HG02571 (cell line): Measurements from ENCODE around the gene RANBP6.
A peak's percentile ranks its signal among the peaks of the same experiment; 100 is the strongest.

Source experiments
- ATAC-seq: cut with Tn5 transposase; IDR thresholded peaks from one replicate; pipeline ENCODE4 v1.9.1; 2021; ENCODE audit warnings: mild to moderate bottlenecking, moderate library complexity; ENCODE audit not compliant: unreplicated experiment

RANBP6 gene

DNA sequence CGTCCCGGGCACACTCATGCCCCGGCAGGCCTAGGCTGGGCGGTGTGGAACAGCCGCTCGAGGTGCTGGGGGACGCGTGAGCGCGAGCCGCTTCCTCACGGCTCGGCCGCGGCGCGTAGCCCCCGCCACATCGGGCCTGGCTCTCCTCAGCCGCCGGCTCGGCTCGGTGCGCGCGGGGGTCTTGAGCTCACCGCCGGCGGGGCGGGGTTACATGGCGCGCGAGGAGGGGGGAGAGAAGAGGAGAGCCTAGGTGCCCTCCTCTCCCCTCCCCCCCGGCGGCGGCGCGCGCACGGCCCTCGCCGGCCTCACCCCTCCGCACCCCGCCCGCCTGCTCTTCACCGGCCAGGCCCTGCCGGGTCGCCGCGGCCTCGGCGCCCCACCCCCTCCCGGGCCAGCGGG lies 7.7 kb downstream of the RANBP6 start:
- ATAC-seq: peak; percentile 41

DNA sequence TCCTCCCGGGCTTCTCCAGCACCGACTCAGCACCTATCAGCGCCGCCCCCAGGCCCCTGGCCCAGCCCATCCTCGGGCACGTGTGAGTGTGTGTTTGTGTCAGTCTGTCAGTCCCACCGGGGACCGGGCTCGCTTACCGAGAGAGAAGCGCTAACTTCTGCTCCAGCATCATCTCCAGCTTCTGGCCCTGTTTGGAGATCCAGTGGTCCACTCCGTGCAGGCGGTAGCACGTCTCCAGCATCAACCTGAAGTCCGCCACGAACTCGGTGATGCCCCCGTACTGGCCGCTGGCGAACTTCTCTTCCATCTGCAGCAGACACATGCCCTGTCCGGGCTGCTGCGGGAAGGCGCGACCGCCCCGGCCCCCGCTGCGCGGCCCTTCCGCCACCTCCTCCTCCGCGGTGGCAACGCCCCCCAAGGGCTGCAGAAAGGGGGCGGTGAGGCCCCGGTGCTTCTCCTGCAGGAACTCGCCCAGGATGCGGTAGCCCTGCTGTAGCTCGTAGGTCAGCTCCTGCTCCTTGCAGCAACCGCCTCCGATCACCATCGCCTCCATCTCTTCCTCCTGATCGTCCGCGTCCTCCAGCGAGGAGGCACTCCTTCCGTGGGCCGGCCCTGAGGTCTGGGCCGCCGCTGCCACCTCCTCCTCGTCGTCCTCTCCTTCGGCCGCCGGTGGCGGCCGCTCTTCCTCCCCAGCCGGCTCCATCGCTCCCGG lies 8.2 kb downstream of the RANBP6 start:
- peak; percentile 72 for ATAC-seq

DNA sequence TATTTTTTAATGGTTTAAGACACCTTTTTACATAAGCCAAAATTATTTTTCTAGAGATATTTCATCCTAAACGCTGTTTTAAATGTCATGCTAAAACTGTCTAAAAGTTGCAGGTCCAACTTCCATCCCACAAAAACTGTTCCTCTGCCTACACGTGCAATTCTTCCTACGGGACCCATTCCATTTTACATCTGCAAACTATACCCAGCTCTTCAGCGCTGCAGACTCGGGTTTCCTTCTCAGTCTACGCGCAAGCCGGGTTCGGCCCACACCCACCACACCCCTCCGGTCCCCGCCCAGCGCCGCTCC lies 8.7 kb downstream of the RANBP6 start:
- no peak for ATAC-seq

DNA sequence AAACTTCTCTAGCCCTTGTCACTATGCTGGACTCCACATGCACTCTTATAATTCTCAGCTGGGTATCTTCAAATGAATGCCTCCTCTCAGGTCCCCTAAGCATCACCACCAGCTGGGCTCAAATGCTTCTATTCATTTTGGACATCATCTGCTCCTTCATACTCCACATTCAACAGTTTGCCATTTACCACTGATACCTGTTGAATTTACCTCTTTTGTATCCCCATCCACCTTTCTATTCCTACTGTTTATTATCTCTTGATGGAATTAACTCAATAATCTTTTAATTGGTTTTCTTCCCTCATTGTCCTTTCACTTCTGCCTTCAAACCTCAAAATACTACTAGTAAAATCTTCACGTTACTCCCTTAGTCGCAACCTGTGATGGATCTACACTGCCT lies 14.5 kb downstream of the RANBP6 start:
- ATAC-seq: no peak

DNA sequence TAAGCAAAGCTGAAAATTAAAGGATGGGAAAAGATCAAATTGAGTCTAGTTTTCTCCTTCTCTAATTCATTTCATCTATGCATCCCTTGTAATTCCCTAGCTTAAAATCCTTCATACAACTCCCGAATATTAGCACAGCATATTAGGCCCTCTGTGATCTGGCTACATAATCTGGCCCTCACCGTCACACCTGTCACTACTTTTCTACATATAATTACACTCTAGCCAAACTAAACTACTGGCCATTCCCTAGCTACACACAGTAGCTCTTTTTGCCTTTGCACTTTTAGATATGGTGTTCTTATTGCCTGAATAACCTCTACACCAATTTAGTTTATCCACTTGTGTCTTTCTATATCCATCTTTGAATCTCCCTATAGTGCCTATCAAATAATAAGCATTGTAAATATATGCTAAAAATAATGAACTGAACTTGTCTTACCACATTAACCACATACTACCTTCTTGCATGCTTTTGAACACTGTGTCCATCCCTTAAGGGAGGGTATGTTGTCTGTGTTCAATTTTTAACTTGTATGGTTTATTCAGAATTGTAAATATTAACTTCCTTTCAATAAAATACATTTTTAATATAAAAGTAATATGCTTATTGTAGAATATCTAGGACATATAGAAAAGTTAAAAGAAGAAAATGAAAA lies 15.9 kb downstream of the RANBP6 start:
- no peak for ATAC-seq

DNA sequence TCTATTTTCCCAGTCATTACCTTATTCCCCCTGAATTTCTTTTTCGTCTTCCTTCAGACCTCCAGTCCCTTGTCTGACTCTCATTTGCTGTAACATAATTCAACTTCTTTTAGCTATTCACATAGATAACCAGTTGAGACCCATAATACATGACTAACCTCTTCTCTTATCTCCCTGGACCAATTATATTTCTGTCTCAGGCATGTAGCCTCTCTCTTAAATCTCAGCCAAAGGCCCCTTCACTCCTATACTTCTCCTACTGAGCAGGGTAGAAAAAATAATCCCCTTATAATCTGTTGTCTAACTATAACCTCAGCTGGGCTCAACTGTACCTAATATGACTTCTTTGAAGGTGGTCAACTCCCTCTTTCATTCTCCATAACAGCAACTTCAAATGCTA lies 20.9 kb downstream of the RANBP6 start:
- no peak for ATAC-seq

DNA sequence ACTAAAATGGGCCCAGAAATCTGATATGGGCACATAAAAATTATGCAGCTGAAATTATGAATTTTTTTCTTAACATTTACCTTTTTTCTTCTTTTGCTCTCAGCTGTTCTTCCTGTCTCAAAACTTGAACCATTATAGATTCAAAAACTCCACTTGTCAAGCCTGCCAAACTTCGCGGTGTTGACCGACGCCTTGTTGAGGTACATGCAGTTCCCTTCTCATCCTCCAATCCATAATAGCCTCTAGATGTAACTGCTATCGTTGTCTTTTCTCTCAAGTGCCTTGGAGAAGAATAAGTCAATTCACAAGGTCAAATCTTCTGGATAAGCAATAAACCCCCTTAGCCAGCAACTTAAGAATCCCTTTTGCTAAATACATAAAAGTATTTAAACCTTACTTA lies 27.2 kb downstream of the RANBP6 start:
- no peak for ATAC-seq

DNA sequence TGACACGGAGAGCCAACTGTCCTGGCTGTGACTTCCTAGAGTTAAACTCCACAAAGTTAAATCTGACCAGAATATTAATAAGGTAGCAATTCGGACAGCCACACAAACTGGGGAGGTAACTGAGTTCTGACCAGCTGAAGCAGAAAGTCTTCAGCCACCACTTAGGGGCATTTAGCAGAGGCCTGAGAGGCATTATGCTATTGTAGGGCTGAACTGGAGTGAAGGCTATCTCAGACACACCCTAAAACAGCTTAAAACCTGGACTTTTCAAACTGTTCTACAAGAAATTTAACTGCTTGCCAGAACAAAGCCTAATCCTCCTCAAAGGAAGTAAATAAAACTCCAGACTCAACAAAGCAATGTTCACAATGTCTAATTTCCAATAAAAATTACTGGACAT lies 32.4 kb downstream of the RANBP6 start:
- no peak for ATAC-seq

DNA sequence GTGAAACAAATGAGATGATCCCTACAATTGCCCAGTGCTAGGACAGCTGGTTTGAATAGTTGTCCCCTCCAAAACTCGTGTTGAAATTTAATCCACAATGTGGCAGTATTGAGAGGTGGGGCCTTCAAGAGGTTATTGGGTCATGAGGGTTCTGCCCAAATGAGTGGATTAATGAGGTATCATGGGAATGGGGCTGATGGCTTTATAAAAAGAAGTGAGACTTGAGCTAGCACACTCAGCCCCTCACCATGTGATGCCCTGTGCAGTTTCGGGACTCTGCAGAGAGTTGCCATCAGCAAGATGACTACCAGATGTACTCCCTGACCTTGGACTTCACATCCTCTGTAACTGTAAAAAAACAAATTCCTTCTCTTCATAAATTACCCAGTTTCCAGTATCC lies 33.1 kb downstream of the RANBP6 start:
- ATAC-seq: no peak

DNA sequence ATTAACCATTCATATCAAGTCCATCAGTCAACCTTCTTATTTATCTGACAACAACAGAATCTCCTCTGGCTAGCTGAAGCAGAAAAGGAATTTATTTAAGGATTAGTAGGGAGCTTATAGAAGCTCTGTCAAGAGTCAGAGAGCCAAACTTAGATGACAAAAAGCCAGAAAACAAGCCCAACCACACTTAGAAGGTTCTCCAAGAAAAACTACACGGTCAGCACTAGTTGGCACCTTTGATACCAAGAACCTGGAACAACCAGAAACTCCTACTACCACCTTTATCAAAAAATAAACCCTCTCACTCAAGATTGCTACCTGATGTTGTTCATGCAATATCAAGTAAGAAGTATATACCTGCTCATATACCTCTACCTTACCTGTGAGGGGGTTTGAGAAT lies 36.9 kb downstream of the RANBP6 start:
- no peak for ATAC-seq

DNA sequence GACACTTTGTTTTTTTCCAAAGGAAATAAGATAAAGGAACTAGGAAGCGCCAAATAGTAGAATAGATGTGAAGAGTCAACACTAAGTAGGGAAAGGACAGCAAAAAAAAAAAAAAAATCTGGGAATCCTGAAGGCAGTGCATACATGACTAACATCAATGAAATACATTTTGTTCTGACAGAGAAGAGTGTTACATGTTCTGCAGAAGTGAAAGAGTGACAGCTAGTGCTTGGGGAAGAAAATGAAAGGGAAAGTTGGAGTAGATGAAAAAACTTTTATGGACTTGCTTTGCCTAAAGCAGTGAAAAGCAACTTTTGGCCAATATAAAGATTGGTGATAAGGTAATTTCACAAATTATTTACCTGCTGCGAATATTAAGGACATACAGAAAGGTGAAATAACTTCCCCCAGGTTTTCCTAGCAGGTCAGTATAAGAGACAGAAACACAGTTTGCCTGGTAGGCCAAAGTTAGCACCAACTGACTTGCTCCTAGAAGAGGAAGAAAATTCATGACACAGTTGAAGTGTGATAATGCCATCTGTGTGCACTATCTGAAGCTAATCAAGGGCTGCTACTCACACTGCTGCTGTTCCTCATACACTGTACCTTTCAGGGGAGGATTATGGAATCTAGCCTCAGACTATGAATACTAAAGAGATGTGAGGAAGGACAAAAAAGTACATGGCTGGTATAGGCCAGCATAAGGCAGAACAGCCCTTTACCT lies 38.6 kb downstream of the RANBP6 start:
- ATAC-seq: peak; percentile 61

DNA sequence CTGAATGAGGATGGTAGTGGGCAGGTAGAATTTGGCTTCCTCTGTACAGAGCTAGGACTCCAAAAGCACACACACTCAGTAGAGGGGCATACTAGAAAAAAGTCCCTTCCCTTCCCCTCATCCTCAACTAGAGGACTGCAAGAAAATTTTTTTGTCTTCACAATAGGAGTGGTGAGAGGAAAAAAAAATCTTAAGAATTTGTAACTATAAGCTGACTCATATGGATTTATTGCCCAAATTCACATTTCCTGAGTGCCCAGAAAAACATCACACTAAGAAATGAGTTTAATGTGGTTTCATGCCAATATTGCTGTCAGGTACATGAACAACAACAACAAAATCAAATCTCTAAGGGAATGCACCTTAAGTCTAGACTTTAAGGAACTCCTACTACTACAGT lies 43.7 kb downstream of the RANBP6 start:
- ATAC-seq: no peak
